Measurements from ENCODE around the gene GZF1. TPM values are rescaled to one million over a fixed set of nuclear protein-coding genes. Genes with fewer than 3 reads are reported as not detected.
"Not testable (repeated sequence)": the region's sequence is repeated elsewhere in the genome, so short reads cannot be mapped to it uniquely, and the experiment has no call there.

The GZF1 gene
- total and polyA plus RNA-seq, 10 donors: 3.3 to 17.0 (median 11.2) TPM

GRCh38 chr20:23347791-23348190, 14.2 kb upstream of the GZF1 start:
- no peaks in the 10 kb centered on the region for H3K27me3 ChIP-seq (replicated peaks in 1 of 7)
- 84 to 95% (median 87%) methylated on average over 6 of the region's 6 CpGs for WGBS, 5 donors
- intact Hi-C loops (cut with DNase I; ENCODE audit: low total_unique reads): no loop called here

GRCh38 chr20:23348510-23348909, 13.5 kb upstream of the GZF1 start:
- DNase-seq; H3K36me3 ChIP-seq; H3K4me3 ChIP-seq; H3K9me3 ChIP-seq; intact Hi-C loops (cut with DNase I; ENCODE audit: low total_unique reads); H3K27me3 ChIP-seq (replicated peaks in 1 of 7): not testable (repeated sequence)
- 91 to 97% (median 94%) methylated on average over 6 of the region's 6 CpGs for WGBS, 5 donors
- H3K27ac ChIP-seq: peak overlapping the region in 4 of 8 donors; percentile 99
- peaks cover 16 to 38% (median 29%) of the 10 kb centered on the region in 6 donors for H3K4me1 ChIP-seq

More at GRCh38 chr20:23347791-23348190, 14.2 kb upstream of the GZF1 start:
- H3K9me3 ChIP-seq: peaks cover 0 to 4% (median 0%) of the 10 kb centered on the region in 8 donors
- no peak overlapping the region for H3K27ac ChIP-seq
- no peak for DNase-seq
- H3K4me3 ChIP-seq: no peak overlapping the region
- no peaks in the 10 kb centered on the region for H3K36me3 ChIP-seq
- peaks cover 16 to 31% (median 26%) of the 10 kb centered on the region in 6 donors for H3K4me1 ChIP-seq
- TF ChIP-seq CTCF (IDR thresholded peaks at IDR 0.05 in 8 of 11, conservative IDR thresholded peaks at IDR 0.05 in 3 of 11) (no peak), POLR2AphosphoS5 (IDR thresholded peaks at IDR 0.05) (no peak), POLR2A (IDR thresholded peaks at IDR 0.05) (no peak)

- DNase-seq: no peak
- Histone ChIP-seq H3K27ac (peak overlapping the region; percentile 96 to 99 (median 99)), H3K36me3 (peaks cover 0 to 10% (median 9%) of the 10 kb centered on the region in 6 donors), H3K4me3 (peak overlapping the region; percentile 89 to 97 (median 94)), H3K9me3 (no peaks in the 10 kb centered on the region), H3K4me1 (peaks cover 16 to 40% (median 29%) of the 10 kb centered on the region in 6 donors), H3K27me3 (replicated peaks in 1 of 7) (no peaks in the 10 kb centered on the region)
- TF ChIP-seq CTCF (IDR thresholded peaks at IDR 0.05 in 8 of 11, conservative IDR thresholded peaks at IDR 0.05 in 3 of 11) (peak in 10 of 11 experiments; percentile 3 to 65 (median 55)), POLR2AphosphoS5 (IDR thresholded peaks at IDR 0.05) (no peak)
- 8 to 10% (median 9%) methylated on average over 23 of the region's 23 CpGs for WGBS, 5 donors
- intact Hi-C loops (cut with DNase I; ENCODE audit: low total_unique reads): no loop called here
Observed at GRCh38 chr20:23349338-23350195, 12.4 kb upstream of the GZF1 start.

GRCh38 chr20:23350196-23350903, 11.6 kb upstream of the GZF1 start, which contains the start of gene NXT1:
Gene NXT1 (plus strand): TSS chr20:23350791. CDS start chr20:23354042, 3,251 bp downstream.
- intact Hi-C loops (cut with DNase I; ENCODE audit: low total_unique reads): no loop called here
- Histone ChIP-seq H3K4me1 (peaks cover 16 to 40% (median 29%) of the 10 kb centered on the region in 6 donors), H3K9me3 (no peaks in the 10 kb centered on the region), H3K4me3 (peak within 1 kb of the TSS; percentile 89 to 97 (median 94)), H3K27me3 (replicated peaks in 1 of 7) (no peaks in the 10 kb centered on the region), H3K27ac (peak within 1 kb of the TSS; percentile 96 to 99 (median 99)), H3K36me3 (peaks cover 0 to 17% (median 15%) of the 10 kb centered on the region in 6 donors)
- peak; percentile 11 to 79 (median 74) for TF ChIP-seq POLR2A (IDR thresholded peaks at IDR 0.05)
- peak; percentile 95 to 98 (median 98) for TF ChIP-seq POLR2AphosphoS5 (IDR thresholded peaks at IDR 0.05)
- peak in 5 of 11 experiments; percentile 3 to 33 (median 22) for TF ChIP-seq CTCF (IDR thresholded peaks at IDR 0.05 in 8 of 11, conservative IDR thresholded peaks at IDR 0.05 in 3 of 11)
- 0 to 1% (median 0%) methylated on average over 39 to 65 of the region's 65 CpGs for WGBS, 5 donors
- peak; percentile 98 for DNase-seq
